HG02610 (cell line): ENCODE data around the gene AACS.

ENCODE experiments used
- ATAC-seq: cut with Tn5 transposase; IDR thresholded peaks from one replicate; pipeline ENCODE4 v1.9.1; 2021; ENCODE audit warnings: mild to moderate bottlenecking, moderate library complexity; ENCODE audit not compliant: unreplicated experiment

The AACS gene

DNA sequence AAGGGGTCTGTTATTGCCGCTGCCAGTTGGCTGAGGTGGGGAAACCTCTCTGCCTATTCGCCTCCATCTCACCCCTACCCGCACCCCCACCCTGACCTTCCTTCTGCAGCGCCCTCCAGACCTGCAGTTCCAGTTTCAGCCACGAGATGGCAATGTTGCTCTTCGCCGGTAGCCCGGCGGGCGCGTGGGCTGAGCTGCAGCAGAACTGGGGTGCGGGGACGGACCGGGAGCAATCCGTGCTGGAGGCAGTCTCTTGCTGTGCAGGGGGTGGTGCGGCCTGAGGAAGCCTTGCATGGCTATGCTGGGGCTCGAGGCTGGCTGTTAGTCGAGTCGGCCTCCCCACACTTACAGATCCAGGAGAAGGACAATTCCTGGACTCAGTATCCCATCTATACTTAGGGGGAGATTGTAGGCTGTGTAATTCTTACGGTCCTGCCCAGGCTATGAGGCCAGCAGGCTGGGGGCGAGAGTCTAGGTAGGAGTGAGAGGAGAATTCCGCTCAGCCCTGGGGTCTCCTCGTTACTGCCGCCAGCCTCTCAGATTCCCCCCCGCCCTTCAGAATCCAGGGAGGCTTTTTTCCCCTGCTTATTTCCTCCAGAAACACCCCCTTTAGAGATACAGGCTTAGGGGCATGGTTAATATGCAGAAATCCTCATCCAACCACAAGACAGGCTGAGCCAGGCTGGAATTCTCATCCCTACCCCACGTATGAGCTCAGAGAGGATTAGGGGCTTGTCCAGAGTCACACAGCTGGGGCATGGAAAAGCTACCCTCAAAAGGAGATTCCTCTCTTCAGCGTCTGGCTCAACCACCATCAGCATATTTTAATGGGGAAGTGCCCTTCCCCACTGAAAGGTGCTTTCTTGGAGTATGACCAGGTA lies 118.2 kb downstream of the AACS start:
- peak; percentile 73 for ATAC-seq

DNA sequence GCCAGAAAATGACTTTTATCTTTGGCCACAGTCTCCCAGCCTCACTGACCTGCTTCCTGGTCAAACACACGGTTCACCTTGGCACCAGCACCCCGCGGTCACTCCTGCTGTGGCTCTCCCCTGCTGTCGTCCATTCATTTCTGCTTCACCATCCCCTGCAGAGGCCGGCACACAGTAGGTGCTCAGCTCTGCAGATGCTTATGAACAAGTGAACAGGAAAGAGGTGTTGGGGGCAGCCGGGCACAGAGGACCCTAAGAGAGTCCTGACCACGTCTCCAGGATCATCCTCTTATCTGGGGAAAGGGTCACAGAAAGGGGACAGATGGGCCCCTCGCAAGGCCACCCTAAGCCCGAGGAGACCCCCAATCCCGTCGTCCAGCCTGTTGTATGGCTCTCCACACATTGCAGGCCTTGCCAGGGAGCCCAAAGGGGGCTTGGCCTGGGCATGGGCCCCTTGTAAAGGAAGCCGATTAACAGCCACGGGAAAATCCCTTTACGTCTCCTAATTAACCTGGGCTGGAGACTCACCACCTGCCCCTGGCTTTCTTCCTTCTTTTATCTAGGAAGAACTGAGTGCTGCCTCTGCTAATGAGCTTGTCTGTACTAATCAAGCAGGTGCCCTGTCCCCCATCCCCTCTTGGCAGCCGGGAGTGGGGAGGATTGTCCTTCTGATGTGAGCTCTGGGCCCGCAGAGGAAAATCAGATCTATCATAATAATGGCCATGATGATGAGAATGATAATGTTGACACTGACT lies 119.2 kb downstream of the AACS start:
- no peak for ATAC-seq

DNA sequence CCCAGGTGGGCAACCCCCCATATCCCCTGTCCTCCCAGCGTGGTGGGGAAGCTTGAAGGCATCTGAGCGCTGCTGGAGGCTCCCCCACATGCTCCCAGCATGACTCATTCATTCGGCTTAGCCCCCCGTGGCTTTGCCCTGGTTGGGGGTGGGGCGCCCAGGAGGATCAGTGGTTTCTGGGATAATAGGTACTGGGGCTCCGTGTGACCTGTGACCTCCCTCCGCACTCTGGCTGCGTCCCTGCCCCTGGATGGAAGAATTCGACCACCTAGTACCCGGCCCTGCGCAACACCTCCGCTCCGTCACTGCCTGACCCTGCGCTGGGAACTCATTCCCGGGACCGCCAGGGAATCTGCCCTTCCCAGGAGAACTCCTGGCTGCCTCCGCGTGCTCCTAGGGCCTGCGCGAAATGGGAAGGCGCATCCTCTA lies 120.1 kb downstream of the AACS start:
- ATAC-seq = no peak

DNA sequence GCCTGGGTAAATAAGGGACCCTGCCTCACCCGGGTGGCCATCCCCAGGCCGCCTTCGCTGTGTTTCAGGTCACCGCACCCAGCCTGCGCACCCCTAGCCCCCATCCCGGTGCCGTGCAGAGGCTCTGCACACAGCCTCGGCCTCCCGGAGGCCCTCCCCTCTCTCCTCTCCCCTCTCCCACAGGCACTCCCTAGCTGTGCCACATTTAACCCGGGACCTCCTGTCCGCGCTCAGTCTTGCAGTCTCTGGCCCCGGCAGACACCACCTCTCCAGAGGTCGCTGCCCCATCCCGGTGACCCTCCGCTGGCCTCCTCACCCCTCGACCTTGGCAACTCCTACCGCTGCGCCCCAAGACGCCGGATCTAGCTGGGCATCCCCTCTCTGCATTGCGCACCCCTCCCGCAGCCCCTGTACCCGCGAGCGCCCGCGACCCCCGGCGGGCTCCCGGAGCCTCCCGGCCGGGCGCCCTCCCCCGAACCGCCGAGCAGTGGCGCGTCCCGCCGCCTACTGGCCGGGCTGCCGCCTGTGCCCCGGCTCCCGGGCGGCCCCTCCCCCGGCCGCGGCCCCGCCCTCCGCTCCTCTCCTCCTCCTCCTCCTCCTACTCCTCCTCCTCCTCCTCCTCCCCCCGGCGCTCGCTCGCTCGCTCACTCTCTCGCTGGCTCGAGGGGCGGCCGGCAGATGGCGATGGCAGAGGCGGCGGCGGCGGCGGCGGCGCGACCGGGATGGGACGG lies 120.7 kb downstream of the AACS start, which contains the start of gene TMEM132B:
TMEM132B (plus strand) TSS at position 647 of the 731 bp plus-strand sequence.
- no peak for ATAC-seq

DNA sequence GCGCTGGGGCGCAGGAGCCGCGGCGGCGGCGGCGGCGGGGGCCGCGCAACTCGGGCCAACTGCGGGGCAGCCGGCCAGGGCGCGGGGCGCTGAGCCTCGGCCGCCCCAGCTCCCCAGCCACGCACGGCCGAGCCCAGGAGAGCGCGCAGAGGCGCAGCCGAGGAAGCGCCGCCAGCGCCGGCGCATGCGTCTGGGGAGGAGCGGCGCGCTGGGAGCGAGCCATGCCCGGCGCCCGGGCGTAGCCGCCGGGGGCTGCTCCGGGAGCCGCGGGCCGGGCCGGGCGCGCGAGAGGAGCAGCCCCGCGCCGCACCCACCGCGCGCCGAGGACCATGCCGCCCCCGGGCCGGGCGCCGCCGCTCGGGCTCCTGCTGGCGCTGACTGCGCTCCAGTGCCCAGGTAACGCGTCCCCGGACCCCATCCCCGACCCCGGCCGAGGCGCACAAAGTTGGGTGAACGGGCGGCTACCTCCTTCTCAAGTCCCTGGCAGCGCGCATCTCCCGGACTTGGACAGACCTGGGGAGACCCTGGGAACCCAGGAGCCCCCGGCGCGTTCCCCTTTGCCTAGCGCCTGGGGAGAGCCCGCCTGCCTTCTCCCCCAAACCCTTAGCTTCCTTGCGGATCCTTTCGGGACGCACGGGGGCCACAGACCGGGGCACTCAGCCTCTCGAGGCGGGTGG lies 121.4 kb downstream of the AACS start:
- ATAC-seq = no peak

DNA sequence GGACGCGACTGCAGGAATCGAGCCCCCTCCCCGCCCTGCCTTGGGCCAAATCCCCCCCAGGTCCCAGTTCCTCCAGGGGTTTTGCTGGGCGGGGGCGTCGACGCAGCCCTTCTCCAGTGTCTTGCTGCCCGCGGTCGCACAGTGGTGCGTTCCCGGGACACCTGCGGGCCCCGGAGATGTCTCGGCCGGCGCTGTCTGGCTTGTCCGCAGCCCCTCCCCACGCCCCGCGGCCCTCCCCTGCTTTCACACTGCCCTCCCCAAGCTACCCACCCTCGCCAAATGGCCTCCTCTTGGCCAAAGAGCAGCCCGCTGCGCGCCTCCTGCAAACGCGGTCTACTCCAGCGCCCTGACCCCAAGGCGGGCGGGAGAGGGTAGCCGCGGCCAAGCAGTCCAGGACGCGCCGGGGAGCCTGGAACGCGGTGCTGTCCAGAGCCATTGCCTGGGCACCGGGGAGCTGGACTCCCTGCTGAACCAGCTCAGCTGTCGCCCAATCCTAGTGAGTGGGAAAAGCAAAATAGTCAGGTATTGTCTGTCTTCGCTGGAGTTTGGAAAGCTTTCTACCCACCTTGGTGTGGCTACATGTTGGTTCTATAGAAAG lies 122.0 kb downstream of the AACS start:
- no peak for ATAC-seq

DNA sequence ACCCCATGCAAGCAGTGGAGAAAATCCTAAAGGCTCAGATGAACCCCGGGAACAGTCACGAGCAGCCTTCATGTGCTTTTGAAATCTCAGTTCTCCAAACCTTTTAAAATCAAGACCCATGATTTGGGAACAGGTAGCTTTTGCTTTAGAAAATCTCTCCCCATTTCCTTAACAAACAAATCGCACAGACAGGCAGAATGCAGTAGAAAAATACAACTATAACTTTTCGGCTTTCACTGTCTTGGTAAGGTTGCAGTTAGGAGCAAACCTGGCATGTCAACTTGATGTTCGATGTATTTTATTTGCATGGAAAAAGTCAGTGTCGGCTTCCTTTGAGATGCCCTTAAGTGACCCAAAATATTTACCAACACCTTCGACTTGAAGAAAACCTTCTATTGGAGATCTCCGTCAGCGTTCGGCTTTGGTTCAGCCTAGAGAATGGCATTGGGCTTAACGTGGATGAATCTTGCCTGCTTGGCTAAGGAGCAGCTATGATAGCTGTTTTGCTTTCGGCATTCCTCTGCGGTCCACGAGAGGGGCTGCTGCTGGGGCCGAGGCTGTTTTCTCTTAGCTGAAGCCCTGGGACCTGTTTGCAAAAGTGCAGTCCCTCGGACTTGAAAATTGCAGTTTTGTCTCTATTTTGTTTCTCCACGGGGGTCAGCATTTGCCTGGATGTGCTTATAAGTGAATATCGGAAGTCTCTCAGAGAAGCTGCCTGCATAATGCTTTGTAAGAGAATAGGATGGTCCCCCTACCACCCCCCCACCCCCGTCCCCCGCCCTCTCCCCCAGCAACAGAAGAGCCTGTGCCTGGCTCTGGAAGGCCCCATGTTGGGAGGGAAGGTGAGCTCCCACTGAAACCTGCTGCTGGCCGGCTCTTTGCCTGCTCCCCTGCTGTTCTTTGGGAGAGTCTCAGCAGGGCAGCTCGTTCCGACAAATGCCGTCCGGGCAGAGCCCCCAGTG lies 122.8 kb downstream of the AACS start:
- no peak for ATAC-seq

DNA sequence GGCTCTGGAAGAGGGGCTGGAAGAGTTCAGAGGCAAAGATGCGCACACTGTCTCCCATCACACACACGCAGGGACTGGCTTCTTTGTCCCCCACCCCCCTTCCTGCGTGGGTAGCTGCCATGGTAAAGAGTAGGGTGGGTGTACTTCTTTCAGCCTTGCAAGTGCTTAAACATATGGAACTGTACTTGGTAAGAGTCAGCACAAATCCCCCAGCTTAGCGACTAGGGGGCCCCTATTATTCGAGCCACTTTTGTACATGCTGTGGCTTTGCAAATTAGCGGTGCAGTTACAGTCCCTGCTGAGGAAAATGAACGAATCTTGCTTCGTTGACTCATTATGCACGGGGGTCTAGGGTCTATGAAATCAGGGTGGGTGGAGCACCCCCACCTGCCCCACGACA lies 123.8 kb downstream of the AACS start:
- no peak for ATAC-seq

DNA sequence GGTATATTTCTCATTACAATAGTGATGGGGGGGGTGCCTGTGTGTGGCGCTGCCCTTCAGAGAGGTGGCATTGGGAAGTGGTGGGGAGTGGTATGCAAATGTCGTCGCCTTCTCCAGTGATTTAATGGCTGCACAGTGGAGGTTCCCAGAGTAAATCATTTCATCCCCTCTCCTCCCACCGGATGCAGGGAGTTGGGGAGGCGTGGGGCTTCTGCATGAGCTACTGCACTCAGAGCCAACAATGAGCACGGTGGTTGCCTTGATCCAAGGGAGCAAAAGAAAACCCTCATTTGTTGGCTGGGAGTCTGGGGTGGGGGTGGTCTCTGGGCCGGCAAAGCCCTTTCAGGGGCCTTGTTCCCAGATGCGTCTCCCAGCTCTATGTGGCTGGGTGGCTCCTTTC lies 124.3 kb downstream of the AACS start:
- ATAC-seq = no peak

DNA sequence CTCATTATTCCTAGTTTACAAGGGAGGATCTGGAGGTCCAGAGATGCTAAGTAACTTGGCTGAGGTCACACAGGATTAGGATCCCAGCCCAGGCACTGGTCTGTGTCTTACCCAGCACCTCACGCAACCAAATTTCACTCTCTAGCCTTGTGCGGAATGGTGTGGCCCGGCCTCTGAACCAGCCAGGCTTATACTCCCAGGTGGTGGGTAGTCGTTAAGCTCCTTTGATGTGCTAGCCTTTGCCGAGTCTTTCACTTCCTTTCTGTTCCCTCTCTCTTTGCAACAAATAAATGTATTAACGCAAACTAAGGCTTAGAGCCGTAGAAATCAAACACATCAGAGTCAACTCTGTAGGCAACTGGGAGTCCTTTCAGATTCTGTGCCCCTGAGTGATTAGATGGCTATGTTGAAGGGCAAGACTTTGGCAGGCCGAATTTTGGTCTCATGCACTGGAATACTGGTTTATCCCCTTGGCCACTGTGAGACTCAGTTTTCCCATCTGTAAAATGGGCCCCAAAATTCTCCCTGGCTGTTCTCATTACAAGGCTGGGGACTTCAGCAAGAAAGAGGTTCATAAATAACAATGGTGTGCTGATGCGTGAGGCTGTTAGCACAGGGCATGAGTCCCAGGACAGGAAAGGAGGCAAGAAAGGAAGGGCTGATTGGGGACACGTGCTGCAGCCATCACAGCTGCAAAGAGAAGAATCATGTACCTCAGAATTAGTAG lies 126.3 kb downstream of the AACS start:
- ATAC-seq = no peak

DNA sequence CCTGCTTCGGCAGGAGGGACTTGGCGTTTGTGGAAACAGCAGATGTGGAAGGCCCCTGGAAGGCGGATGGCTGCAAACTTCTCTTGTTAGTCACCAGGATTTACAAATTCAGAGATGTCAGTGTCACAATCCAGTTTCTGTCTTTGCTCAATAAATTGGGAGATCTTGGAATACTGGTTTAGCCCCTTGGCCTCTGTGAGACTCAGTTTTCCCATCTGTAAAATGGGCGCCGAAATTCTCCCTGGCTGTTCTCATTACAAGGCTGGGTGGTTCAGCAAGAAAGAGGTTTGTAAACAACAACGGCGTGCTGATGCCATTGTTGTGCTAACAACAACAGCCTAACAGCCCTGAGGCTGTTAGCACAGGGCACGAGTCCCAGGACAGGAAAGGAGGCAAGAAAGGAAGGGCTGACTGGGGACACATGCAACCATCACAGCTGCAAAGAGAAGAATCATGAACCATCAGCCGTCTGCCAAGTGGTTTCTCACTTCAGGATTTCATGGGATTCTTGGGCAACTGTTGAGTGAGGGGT lies 127.5 kb downstream of the AACS start:
- ATAC-seq = no peak
